SK-N-SH (cell line): ENCODE results near the gene DIS3L. TPM values are rescaled to one million over a fixed set of nuclear protein-coding genes. Genes with fewer than 3 reads are reported as not detected.

ENCODE experiments used
- CTCF ChIA-PET: fragments of 300-600, 350-600 bp; formaldehyde crosslinking; extraction: SDS; loops from one replicate; lab custom pipeline; 2021; lab: Yijun Ruan, JAX
- POLR2A ChIA-PET: fragments of 350-600 bp; sonication (Branson Sonifier 250); formaldehyde crosslinking; extraction: SDS; loops from one replicate; lab custom pipeline; 2020; ENCODE audit warnings: antibody characterized with exemption, inconsistent platforms; lab: Yijun Ruan, JAX
- DNase-seq: peaks from one replicate; pipeline ENCODE4 v3.0.0; 2012
- H2AFZ ChIP-seq: fragments of 200-600 bp; sonication (generic); 2 replicates; pipeline ENCODE4 v1.8.1; 2016; ENCODE audit warnings: antibody characterized with exemption, mild to moderate bottlenecking, low read depth
- H3F3A ChIP-seq: fragments of 200-600 bp; sonication (generic); replicated peaks from 2 replicates; pipeline ENCODE3; 2016; ENCODE audit warnings: antibody characterized with exemption, mild to moderate bottlenecking; ENCODE audit not compliant: insufficient read depth
- H3K27ac ChIP-seq, 2 experiments: fragments of 200-500 bp in 1 of 2; fragments of 200-600 bp in 1 of 2; sonication (Bioruptor generic) in 1 of 2; sonication (generic), shearing (Covaris generic) in 1 of 2; 2 replicates each; pipeline versions ENCODE4 v1.5.1 to v1.6.1; 2014 to 2016; ENCODE audit warnings: low read depth in 2 of 2, inconsistent platforms in 1 of 2, low read length in 1 of 2, mild to moderate bottlenecking in 1 of 2, mixed read lengths in 1 of 2
- H3K27me3 ChIP-seq: fragments of 200-600 bp; sonication (generic), shearing (Covaris generic); 2 replicates; pipeline ENCODE4 v1.6.1; 2016; ENCODE audit warnings: mixed run types; ENCODE audit not compliant: insufficient read depth
- H3K36me3 ChIP-seq, 2 experiments: fragments of 200-500 bp in 1 of 2; fragments of 200-600 bp in 1 of 2; sonication (Bioruptor generic) in 1 of 2; sonication (generic) in 1 of 2; replicated peaks in 1 of 2; 2 replicates each; pipeline versions ENCODE3 to v1.5.1; 2014 to 2016; ENCODE audit warnings: low read length in 1 of 2, mild to moderate bottlenecking in 1 of 2; ENCODE audit not compliant: insufficient read depth in 2 of 2, control insufficient read depth in 1 of 2
- H3K4me1 ChIP-seq, 2 experiments: fragments of 200-500 bp in 1 of 2; fragments of 200-600 bp in 1 of 2; sonication (Bioruptor generic) in 1 of 2; sonication (generic), shearing (Covaris generic) in 1 of 2; 2 replicates each; pipeline versions ENCODE4 v1.5.1 to v1.6.1; 2014 to 2016; ENCODE audit warnings: low read depth in 1 of 2, low read length in 1 of 2, mixed run types in 1 of 2; ENCODE audit not compliant: insufficient read depth in 2 of 2, control insufficient read depth in 1 of 2
- H3K4me2 ChIP-seq: fragments of 200-600 bp; sonication (generic), shearing (Covaris generic); 2 replicates; pipeline ENCODE4 v1.6.1; 2017; ENCODE audit warnings: mixed run types
- H3K4me3 ChIP-seq, 2 experiments: fragments of 200-500 bp in 1 of 2; fragments of 200-600 bp in 1 of 2; sonication (Bioruptor generic) in 1 of 2; sonication (generic), shearing (Covaris generic) in 1 of 2; 2 replicates each; pipeline versions ENCODE4 v1.5.1 to v1.8.1; 2014 to 2016; ENCODE audit warnings: low read depth in 2 of 2, inconsistent platforms in 1 of 2, low read length in 1 of 2, mild to moderate bottlenecking in 1 of 2, mixed read lengths in 1 of 2, moderate library complexity in 1 of 2
- H3K79me2 ChIP-seq: fragments of 200-600 bp; sonication (generic); 2 replicates; pipeline ENCODE4 v1.8.1; 2017; ENCODE audit warnings: mild to moderate bottlenecking; ENCODE audit not compliant: insufficient read depth
- H3K9ac ChIP-seq: fragments of 200-600 bp; sonication (generic); 2 replicates; pipeline ENCODE4 v1.6.1; 2017; ENCODE audit warnings: mixed run types
- H3K9me2 ChIP-seq: fragments of 200-600 bp; sonication (generic); 2 replicates; pipeline ENCODE4 v1.6.1; 2017; ENCODE audit warnings: mixed run types
- H3K9me3 ChIP-seq: fragments of 200-600 bp; sonication (generic); 2 replicates; pipeline ENCODE4 v1.6.1; 2017; ENCODE audit warnings: mixed run types, mild to moderate bottlenecking, moderate library complexity
- H4K20me1 ChIP-seq: fragments of 200-600 bp; sonication (generic); 2 replicates; pipeline ENCODE4 v1.6.1; 2017; ENCODE audit warnings: mild to moderate bottlenecking, mixed run types; ENCODE audit not compliant: insufficient read depth
- CHD2 ChIP-seq: fragments of 150-350 bp; IDR thresholded peaks from 2 replicates; pipeline ENCODE4 v1.6.1; 2018; ENCODE audit warnings: low read length; ENCODE audit not compliant: partially characterized antibody
- CTCF ChIP-seq: fragments of 200-600 bp; sonication (generic); IDR thresholded peaks from 2 replicates; pipeline ENCODE4 v1.6.1; 2017; ENCODE audit warnings: antibody characterized with exemption, mild to moderate bottlenecking, moderate library complexity
- ELF1 ChIP-seq: IDR thresholded peaks from 2 replicates; pipeline ENCODE4 v1.4.0; 2012
- EP300 ChIP-seq, 2 experiments: IDR thresholded peaks; 2 replicates each; pipeline versions ENCODE4 v1.4.0 to v1.6.1; 2012; ENCODE audit warnings: borderline replicate concordance in 1 of 2, low read depth in 1 of 2, low read length in 1 of 2
- FOXJ3 ChIP-seq: sonication (generic); formaldehyde crosslinking; IDR thresholded peaks from 2 replicates; pipeline ENCODE4 v1.5.1; 2020; ENCODE audit warnings: mild to moderate bottlenecking, missing genetic modification reagents
- GABPA ChIP-seq: IDR thresholded peaks from 2 replicates; pipeline ENCODE4 v1.4.0; 2012; ENCODE audit warnings: low read depth, mild to moderate bottlenecking
- IRF3 ChIP-seq: fragments of 150-350 bp; IDR thresholded peaks from 2 replicates; pipeline ENCODE4 v1.6.1; 2016; ENCODE audit warnings: mild to moderate bottlenecking, low read depth, low read length
- MXI1 ChIP-seq: IDR thresholded peaks from 2 replicates; pipeline ENCODE4 v1.6.1; 2012; ENCODE audit warnings: mild to moderate bottlenecking, low read depth, low read length, improper control_type of control experiment
- NFIC ChIP-seq: IDR thresholded peaks from 2 replicates; pipeline ENCODE4 v1.4.0; 2012; ENCODE audit warnings: borderline replicate concordance
- NRF1 ChIP-seq: IDR thresholded peaks from 2 replicates; pipeline ENCODE4 v1.6.1; 2012; ENCODE audit warnings: low read depth, mild to moderate bottlenecking, low read length
- PBX3 ChIP-seq: IDR thresholded peaks from 2 replicates; pipeline ENCODE4; 2012
- RCOR1 ChIP-seq: fragments of 150-350 bp; IDR thresholded peaks from 2 replicates; pipeline ENCODE4 v1.6.1; 2017; ENCODE audit warnings: antibody characterized with exemption, low read length
- RXRA ChIP-seq: IDR thresholded peaks from 2 replicates; pipeline ENCODE4 v1.4.0; 2012; ENCODE audit warnings: low read depth, mild to moderate bottlenecking, borderline replicate concordance
- SIN3A ChIP-seq: IDR thresholded peaks from 2 replicates; pipeline ENCODE4 v1.6.1; 2012; ENCODE audit warnings: low read depth, mild to moderate bottlenecking, low read length, moderate library complexity, borderline replicate concordance
- TAF1 ChIP-seq: IDR thresholded peaks from 2 replicates; pipeline ENCODE4 v1.6.1; 2012; ENCODE audit warnings: low read depth, mild to moderate bottlenecking, low read length, moderate library complexity, borderline replicate concordance
- TEAD4 ChIP-seq: IDR thresholded peaks from 2 replicates; pipeline ENCODE4 v1.4.0; 2012; ENCODE audit warnings: mild to moderate bottlenecking, borderline replicate concordance; ENCODE audit not compliant: insufficient read depth
- USF1 ChIP-seq: IDR thresholded peaks from 2 replicates; pipeline ENCODE4 v1.4.0; 2012; ENCODE audit warnings: low read depth, borderline replicate concordance
- YY1 ChIP-seq: IDR thresholded peaks from 2 replicates; pipeline ENCODE4 v1.4.0; 2012; ENCODE audit warnings: low read depth, mild to moderate bottlenecking
- WGBS: methylation state at CpG from one replicate; pipeline ENCODE4 v1.1.6; 2017; ENCODE audit warnings: low lambda C conversion rate; 5-methylcytosine and 5-hydroxymethylcytosine counted together
- polyA plus RNA-seq, 3 experiments: library from polyadenylated mRNA; depleted of rRNA; stranded (reverse); fragments of >200 nt; gene quantifications; 2 replicates each; pipeline ENCODE4 v1.2.3, GENCODE V29; 2012
- TF ChIP-seq, protein P1 (sequence below): IDR thresholded peaks from 2 replicates; pipeline ENCODE4 v1.4.0; 2012; ENCODE audit warnings: low read depth

DIS3L gene
- polyA plus RNA-seq, 1 of the 3 experiments (the other 2 are of a cell fraction) = 11.5 TPM

- no peaks in the 10 kb centered on the region for H3K4me1 ChIP-seq
- no peak overlapping the region for H3K4me2 ChIP-seq
- POLR2A ChIA-PET = no interaction called here
- no peak overlapping the region for H3K27ac ChIP-seq
- no peaks in the 10 kb centered on the region for H3K79me2 ChIP-seq
- WGBS = 100% methylated on average over 4 of the region's 4 CpGs
- no peak overlapping the region for H2AFZ ChIP-seq
- H3K9me3 ChIP-seq = no peaks in the 10 kb centered on the region
- H3K36me3 ChIP-seq = peaks cover 46 to 51% of the 10 kb centered on the region in 2 experiments
- no peak for DNase-seq
- H3F3A ChIP-seq = peaks cover 4% of the 10 kb centered on the region
- CTCF ChIA-PET = no interaction called here
- no peak overlapping the region for H3K9ac ChIP-seq
- no peaks in the 10 kb centered on the region for H3K27me3 ChIP-seq
- TF ChIP-seq RCOR1 = no peak
- no peak for TF ChIP-seq RXRA
- TF ChIP-seq FOXJ3 (CRISPR knock-in tag) = no peak
- TF ChIP-seq GABPA = no peak
- TF ChIP-seq CTCF = no peak
- TF ChIP-seq SIN3A = no peak
- no peak for TF ChIP-seq TEAD4
- TF ChIP-seq MXI1 = no peak
- TF ChIP-seq EP300 (IDR thresholded peaks at IDR 0.05; ENCODE audit: borderline replicate concordance in 1 of 2, low read depth in 1 of 2, low read length in 1 of 2) = no peak
- no peak for TF ChIP-seq TAF1
- no peak for TF ChIP-seq PBX3
- no peak for TF ChIP-seq CHD2
- no peak for TF ChIP-seq YY1
- no peak for TF ChIP-seq USF1
- no peak for TF ChIP-seq NRF1
- no peak for TF ChIP-seq NFIC
- TF ChIP-seq, protein P1, sequence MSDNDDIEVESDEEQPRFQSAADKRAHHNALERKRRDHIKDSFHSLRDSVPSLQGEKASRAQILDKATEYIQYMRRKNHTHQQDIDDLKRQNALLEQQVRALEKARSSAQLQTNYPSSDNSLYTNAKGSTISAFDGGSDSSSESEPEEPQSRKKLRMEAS = no peak
- TF ChIP-seq ELF1 = no peak
- no peak for TF ChIP-seq IRF3
- H3K4me3 ChIP-seq = no peak overlapping the region
- H4K20me1 ChIP-seq = no peaks in the 10 kb centered on the region
- no peaks in the 10 kb centered on the region for H3K9me2 ChIP-seq
Measured at GRCh38 chr15:66327736-66328135, 34.4 kb downstream of the DIS3L start.
